KBM-7 (cell line): ENCODE measurements around the gene ROGDI.

Experiments used
- DNase-seq: peaks from one replicate; pipeline ENCODE4 v3.0.0-alpha.2; 2015
- in situ Hi-C: fragments of 300-500 bp; cut with MboI; formaldehyde crosslinking; loops from 2 replicates; pipeline ENCODE4 v1.14.3; 2020; ENCODE audit warnings: low sequenced_read_pairs, low pct_unique_long_range_greater_than_20kb, mixed read lengths

ROGDI gene

DNA sequence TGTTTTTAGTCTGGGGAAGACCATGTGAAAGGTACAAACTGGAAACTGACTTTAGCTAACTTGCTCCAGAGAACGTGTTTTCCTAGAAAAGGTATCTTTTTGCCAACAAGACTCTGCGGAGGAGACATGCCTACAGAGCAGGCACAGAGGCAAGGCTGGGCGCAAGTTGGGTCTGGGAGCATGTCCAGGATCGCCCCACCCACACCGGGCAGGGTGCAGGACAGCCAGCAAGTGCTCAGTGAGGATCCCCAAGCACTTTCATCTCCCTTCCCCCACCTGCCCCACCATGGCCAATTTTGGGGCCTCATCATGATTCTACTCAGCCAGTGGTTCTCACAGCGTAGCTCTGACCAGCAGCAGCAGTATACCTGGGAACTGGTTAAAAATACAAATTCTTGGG is 18.2 kb upstream of the ROGDI start:
- DNase-seq = no peak
- in situ Hi-C loops = no loop called here

DNA sequence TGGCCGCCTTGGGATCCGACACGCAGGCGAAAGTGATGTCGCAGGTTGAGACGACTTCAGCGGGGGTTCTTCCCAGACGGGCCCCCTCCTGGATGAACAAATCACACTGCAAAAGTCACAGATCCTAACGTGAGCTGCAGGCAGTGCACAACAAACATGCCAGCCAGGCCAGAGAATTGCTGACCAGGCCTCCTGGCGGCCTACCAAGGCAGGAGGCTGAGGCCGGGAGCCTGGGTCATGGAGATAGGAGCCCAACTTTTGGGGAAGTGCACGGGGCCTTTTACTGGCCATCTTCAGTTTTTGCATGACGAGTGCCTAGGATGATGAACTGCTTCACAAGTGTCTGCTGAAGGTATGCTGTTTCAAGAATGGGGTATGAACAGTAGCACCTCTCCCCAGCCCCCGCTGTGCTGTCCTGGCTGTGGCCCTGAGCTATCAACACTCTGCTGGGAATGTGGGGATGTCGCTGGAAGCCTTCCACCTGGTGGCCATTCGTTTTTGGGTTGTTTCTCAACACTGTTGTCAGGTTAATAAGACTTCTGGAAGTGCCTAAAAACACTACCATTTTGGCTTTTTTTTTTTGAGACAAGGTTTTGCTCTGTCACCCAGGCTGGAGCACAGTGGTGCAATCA is 12.2 kb upstream of the ROGDI start:
- in situ Hi-C loops = no loop called here
- no peak for DNase-seq

DNA sequence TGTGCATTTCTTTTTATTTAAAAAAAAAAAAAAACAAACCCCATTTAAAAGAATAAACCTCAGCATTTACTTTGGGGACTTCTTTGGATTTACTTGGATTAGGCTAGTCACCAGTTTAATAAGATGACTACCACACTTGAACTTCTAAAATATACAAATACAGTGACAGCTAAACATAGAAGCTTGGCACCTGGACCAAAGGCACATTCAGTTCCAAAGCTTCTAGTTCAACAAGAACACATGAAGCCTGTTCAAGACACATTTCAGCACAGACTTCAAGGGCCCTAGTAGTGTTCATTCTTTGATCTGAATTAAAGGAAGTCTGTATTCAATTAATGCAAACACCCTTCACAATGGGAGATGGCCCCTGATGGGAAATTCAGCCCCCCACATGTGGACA is 11.6 kb upstream of the ROGDI start:
- DNase-seq = no peak
- in situ Hi-C loops = no loop called here

DNA sequence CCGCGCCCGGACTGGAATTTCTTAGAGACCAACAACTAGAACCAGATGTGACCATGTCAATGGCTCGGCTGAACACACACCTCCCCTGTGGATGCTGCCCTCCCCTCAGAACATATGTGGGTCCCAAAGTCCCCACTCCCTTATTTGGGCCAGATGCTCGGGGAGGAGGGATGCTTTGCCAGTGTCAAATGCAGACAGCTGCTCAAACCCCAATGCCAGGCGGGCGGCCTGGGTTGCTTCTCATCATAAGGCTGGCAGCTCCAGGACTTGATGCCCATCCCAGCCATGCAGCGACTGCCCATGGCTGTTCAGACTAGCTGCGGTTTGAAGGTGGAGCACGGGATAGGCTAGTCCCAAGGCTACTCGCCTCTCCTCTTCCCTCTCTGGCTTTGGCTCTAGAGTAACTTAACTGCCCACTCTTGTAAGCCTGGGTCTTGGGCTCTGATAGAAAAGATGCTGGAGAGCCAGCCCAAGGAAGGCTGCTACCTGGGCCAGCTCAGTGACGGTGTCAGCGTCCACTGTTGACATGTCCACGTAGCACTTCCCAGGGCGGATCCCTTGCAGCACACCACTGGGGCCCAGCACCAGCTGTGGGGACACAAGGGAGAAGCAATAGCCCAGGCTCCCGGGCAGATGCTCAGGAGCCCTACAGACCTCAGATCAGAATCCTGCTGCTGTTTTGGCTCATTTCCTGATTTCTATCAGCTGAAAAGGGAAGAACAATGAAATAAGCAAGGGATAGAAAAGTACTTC is 11.0 kb upstream of the ROGDI start:
- no peak for DNase-seq
- in situ Hi-C loops = no loop called here

DNA sequence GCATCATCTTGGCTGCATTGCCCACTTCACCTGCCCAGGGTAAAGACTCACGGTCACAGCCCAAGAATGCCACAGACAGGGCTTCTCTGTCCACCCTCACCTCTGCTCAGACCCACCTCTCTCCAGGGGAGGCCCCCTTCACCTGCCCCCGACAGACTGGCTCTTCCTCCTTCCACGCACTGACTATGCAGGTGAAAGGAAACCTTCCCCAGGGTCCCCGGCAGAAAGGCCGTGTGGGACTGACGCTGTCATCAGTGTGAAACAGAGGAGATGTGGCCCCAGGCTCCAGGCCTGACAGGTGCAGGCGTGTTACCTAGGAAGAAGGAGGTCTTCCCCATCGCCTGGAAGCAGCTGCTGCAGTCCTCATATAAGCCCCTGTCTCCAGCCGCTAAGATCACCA is 9.3 kb upstream of the ROGDI start:
- in situ Hi-C loops = no loop called here

DNA sequence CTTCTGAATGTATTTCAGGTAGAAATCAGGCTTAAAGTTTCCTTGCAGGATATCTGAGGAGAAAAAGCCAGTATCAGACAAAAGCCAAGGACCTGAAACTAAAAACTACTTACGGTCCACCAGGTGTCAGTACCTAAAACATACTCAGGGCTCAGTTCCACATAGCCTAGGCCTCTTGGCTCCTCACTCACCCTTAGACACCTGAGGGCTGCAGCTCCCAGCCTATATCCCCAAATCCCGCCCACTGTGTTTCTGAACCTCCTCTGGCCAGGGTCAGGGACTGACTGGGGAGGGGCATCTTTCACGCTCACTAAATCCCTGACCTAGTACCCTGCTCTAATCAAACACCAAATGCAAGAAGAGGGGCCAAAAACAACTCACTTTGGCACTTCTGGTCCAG is 8.8 kb upstream of the ROGDI start:
- in situ Hi-C loops = no loop called here
- DNase-seq = no peak

More for the DNA sequence above, 9.3 kb upstream of the ROGDI start:
- no peak for DNase-seq

DNA sequence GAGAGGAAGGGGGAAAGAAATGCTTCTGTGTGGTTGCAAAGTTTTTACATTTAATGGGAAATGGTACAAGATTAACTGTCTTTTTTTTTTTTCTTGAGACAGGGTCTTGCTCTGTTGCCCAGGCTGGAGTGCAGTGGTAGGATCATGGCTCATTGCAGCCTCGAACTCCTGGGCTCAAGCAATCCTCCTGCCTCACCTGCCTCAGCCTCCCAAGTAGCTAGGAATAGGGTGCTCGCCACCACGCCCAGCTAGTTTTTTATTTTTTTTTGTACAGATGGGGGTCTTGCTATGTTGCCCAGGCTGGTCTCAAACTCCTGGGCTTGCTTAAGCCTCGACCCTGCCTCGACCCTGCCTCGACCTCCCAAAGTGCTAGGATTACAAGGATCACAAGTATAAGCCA is 3.8 kb upstream of the ROGDI start:
- in situ Hi-C loops = no loop called here
- DNase-seq = no peak

DNA sequence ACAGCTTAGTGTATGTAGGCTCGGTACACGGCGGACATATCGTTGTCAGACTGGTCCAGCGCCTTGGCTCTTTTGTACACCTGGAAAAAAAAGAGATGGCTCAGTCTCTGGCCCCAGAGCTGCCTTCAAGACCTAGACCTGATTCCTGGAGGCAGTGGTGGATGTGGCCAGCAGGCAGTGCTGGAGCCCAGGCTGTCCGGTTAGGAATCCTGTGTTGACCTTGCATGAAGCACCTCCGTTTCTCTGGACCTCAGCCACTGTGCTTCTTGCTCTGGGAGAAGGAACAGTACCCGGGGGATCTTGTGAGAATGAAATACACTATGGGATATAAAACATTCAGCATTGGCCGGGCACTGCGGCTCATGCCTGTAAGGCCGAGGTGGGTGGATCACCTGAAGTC is 2.8 kb upstream of the ROGDI start:
- in situ Hi-C loops = no loop called here
- DNase-seq = no peak

DNA sequence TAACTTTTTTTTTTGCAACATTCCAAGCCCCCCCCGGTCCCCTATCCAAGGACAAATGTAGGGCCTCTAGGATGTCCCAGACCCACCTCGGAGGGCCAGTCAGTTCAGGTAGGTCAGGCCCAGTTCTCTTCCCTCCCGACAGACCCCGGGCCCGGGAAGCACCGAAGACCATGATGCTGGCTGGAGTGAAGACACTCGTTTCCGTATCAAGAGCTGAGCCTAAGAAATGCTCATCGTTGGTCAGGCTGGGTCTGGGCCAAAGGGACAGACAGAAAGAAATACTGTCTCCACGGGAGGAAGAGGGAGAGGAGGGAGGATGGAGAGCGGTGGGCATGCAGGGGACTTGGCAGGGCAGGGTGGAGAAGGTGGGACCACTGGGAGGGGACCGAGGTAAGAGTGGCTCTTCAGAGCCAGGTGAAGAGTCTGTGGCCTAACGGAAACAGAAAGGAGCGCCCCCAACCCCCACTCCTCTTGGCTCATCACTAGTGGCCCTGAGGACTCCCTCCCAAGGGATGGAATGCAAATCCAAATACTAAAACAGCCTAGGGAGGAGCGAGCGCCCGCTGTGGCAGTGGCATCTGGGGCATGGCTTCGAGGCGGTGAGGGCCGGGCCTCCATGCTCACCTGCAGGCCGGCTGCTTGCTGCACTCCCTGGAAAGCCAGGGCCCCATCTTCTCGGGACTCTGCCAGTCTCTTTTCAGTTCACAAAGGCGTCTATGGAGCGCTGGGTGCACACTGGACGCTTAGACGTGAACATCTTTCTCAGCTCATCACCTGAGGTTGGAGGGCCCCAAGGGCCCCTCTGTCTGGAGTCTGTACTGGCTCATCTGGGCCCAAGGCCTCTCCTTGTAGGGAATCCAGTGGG is 1.7 kb upstream of the ROGDI start:
- in situ Hi-C loops = no loop called here
- no peak for DNase-seq

DNA sequence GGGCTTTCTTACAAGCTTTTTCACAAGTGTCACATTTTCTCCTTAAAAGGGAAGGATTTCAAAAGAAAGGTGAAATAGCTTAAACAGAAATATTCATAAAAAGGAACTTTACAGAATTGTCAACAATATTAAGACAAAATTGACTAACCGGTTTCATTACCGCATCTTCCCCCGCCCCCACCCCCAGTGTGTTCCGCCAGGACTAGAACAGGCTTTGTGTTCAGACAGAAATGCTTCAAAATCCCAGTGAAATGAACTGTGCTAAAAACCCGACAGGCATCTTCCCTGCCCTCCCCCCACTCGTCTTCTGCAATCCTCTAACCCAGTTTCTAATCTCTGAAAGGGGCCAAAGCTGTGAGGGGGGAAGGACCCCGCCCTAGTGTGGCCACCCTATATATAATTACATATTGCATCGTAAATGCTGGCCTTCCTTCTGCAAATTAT is 990 bp upstream of the ROGDI start:
- in situ Hi-C loops = no loop called here
- DNase-seq = no peak

DNA sequence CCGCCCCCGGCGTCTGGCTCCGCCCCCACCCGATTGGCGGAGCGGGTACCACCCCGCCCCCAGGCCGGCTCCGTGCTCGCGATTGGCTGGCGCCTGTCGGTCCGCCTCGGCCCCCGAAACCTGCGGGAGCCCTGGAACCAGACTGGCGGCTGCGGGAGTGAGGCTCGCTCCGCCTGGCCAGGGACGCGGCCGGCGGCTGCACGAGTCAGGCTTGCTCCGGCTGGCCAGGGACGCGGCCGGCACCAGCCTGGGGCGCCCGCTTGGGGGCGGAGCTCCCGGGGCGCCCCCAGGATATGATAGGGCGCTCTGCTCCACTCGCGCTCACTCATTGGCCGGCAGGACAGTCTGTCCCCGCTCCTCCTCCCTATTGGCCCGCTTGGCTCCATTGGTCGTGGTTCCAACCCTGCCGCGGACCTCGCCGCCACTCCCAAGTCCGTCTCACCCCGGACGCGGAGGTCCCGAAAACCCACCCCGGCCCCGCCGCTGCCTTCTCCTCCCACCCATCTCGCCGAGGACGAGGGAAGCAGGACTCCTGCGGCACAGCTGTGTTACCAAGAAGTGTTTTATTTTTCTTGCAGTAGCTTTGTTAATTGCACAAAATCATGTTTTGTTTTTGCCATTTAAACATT is 340 bp upstream of the ROGDI start:
- in situ Hi-C loops = no loop called here
- DNase-seq = peak; percentile 89

DNA sequence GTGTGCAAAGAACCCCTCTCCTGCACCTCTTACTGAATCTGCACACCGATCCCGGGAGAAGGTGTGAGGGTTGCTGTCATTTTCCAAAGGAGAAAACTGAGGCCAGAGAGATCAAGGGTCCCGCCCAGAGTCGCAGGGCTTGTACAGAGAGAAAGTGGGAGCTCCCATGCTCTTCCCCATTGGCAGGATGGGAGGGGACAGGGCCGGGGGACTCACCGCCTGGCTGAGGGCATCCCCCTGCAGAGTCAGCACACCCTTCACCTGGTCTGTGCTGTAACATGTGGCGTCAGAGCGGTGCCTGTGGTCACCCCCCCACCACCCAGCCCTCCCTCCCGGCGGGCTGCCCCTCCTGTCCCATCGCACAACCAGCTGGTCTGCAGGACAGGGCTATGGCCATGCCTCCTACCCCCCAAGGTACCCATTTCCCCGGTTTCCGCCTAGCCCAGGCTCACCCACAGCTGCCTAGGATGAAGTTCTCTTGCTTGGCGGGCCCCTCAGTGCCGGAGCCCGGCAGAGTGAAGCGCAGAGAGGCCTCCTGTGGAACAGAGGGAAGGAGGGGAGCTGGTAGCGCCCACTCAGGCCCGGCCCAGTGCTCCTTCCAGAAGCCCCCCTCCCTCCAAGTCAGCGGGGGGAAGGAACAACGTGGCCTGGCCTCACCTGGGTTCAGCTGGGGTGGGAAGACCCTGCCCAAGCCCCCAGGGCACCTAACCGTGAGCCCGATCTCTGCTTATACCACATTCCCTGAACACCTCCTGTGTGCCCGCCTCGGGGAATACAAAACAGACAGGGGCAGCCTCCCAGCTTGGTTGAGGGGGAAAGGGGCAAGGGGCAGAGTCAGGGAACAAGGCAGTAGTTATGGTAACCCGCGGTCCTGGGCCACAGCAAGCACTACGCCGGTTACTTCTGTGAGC is 1.1 kb downstream of the ROGDI start:
- DNase-seq = no peak
- in situ Hi-C loops = no loop called here

DNA sequence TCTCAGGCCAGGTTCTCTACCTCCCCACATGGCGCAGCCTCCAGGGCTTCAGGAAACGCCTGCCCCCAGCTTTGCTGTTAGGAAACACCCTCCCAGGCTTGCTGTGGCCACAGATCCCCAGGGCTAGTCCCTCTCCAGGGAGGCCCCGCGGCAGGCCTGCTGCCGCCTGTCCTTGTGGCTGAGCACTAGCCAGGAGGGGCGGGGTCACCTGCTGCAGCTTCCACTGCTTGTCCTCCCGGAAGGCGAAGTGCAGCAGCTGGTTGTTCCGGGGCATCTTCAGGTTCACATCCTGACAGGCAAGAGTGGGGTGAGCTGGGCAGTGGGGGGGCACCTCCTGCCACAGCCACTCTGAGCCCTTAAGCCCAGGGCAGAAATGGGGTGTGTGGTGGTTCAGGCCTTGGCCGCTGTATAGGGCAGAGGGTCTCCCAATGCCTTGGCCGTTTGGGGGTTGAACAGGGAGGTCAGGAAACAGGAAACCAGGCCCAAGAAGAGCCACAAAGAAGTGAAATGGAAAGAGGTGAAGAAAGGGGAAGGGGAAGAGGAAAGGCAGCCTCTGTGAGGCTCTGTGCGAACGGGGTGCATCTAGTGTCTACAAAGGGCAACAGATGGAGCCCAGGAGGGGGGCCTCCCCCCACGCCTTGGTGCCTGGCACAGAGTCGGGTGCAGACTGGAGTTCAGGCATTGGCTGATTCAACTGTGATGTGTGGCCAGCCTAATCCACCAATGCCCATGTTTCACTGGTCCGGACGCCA is 2.0 kb downstream of the ROGDI start:
- in situ Hi-C loops = no loop called here
- peak; percentile 72 for DNase-seq

DNA sequence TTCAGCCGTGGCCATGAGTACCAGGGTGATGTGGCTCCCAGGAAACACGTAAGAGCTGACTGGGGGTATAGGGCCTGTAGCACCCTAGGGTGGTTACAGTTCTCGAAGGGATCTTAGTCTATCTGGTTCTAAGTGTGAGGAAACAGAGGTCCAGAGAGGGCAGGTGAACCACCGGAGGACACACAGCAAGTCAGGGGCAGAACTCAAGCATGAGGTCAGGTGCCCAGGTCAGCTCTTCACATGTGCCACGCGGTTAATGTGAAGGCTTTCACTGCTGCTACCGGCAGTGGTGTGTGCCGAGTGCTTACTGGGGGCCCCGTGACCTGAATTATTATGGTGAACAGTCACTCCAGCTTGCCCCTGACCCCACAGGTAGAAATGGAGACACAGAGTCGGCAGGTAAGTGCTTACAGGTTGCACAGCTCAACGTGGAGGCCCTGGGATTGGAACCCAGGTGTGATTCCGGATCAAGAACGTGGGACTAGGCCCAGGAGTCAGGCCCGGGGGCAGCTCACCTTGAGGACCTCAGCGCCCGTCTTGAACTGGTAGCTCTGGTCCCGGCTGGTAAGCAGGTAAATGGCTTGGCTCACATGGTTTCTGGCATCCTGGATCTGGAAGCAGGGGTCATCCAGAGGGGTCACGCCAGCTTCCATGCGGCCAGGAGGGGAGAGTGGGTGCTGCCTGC is 3.1 kb downstream of the ROGDI start:
- in situ Hi-C loops = no loop called here
- DNase-seq = no peak

DNA sequence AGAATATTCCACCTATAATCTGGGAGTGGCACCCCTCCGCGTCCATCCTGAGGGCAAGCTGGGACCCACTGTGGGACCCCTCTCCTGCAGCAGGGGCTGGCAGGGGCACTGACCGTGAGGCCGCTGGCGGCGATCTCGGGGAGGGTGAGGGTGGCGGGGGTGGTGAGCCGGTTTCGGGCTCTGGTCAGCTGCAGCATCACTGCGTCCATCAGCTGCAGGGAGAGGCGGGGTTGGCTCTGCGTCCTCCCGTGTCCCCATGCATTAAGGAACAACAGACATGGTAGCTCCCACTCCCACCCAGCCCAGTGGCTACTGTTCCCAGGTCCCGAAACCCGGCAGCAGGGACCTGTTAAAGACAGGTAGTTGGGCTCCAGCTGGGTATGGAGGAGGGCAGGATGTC is 4.0 kb downstream of the ROGDI start:
- DNase-seq = no peak
- in situ Hi-C loops = no loop called here

DNA sequence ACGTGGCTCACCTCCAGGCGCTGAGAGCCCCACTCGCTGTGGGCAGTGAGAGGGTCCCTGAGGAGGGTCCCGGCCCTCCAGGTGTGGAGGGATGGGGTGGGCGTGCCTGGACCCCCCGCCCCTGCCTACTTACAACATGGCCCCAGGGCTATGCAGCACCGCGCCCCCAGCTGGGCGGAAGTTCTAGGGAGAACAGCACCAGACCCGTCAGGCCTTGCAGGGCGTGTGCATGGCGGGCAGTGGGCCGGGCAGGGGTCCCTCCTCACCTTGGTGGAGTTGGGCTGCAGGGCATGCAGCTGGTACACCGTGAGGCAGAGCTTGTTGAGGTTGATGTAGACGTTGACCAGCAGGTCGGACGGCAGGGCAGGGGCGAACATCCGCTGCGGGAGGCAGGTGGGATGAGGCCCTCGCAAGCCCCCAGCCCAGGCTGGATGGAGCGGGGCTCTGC is 4.6 kb downstream of the ROGDI start:
- no peak for DNase-seq
- in situ Hi-C loops = no loop called here

DNA sequence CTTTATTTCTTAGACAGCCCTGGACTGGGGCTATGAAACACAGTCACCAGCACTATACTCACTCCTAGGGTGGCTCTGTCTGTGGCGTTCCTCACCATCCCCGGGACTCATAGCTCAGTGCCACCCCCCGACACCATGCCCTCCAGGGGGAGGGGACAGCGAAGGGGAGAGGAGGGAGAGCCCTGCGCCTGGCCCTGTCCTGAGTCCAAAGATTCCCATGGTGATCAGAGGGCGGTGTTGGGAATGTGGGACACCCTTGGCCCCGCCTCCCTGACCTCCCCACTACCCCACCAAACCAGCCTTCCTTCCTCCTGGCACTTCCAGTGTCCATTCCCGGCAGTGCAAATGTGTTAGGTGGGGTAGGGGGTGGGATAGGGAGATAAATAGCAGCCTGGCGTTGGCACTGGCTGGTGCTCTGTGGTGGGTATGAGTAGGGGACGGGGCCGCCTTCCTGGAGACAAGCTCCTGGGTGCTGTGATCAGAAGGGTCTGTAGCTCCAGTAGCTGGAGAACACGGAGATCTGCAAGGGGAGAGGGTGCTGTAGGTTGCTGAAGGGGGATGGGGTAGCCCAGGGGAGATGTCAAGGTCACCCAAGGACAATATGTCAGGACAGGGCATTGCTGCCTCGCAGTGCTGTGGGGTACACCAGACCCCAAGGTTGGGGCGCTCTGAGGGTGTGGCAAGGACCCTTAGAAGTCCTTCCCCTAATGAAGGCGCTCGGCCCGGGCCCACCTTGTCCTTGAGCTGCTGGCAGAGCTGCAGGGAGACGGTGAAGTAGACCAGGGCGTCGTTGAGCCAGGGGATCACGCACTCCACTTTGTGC is 5.2 kb downstream of the ROGDI start:
- in situ Hi-C loops = no loop called here
- DNase-seq = no peak
